ENCODE data around the gene BTBD10. TPM values are rescaled to one million over a fixed set of nuclear protein-coding genes. Genes with fewer than 3 reads are reported as not detected.
A peak's percentile ranks its signal among the peaks of the same experiment; 100 is the strongest.
"Not testable (repeated sequence)": the region's sequence is repeated elsewhere in the genome, so short reads cannot be mapped to it uniquely, and the experiment has no call there.

BTBD10 gene
- total and polyA plus RNA-seq, 5 donors from 2014 or later = 12.9 to 18.9 (median 13.5) TPM

DNA sequence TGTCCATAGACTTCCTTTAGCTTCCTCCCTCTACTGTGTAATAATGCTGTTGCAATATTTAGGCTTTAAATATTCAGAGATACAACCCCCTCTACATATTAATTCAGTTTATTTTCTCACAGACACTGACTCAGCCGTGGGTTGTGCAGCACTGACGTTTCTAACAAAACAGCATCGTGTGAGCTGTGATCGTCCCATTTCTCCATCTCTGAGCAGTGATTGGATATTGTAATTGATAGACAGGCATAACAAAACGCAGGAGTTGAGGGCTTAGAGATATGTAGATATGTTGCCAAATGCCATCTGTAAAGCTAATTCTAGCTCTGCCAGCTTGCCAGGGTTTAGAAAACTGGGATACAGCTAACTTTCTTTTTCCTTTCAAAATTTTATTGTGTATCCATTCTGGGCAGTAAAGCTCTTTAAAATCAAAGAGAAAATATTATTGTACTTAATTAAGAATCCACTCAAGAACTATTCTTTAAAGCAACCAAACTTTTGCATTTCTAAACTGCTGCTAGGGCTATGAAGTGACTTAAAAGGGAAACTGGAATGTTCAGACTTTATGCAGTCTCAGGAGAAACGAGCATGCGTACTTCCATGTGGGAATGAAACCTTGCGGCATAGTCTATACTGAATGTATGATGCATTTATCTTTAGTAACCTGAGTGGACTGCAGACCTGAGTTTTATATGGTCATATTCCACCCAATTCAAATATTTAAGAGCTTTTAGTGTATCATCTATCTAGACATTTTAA lies 22.7 kb downstream of the BTBD10 start:
- H3K27me3 ChIP-seq (ENCODE audit: control insufficient read depth, insufficient read depth, low read length) = no peaks in the 10 kb centered on the region
- Mint-ChIP-seq H3K4me3 (no peak overlapping the region), H3K4me1 (peaks cover 41 to 60% (median 49%) of the 10 kb centered on the region in 4 donors), H3K36me3 (peaks cover 8% of the 10 kb centered on the region), H3K27ac (peak overlapping the region in 1 of 3 donors; percentile 5), H3K9me3 (no peaks in the 10 kb centered on the region), H3K27me3 (no peaks in the 10 kb centered on the region)
- no peaks in the 10 kb centered on the region for H3K9me3 ChIP-seq (ENCODE audit: control insufficient read depth in 2 of 2, low read length in 2 of 2)
- DNase-seq (peak in 1 of 3 donors; percentile 17), ATAC-seq (ENCODE audit: low read depth in 2 of 2) (peak in 1 of 2 donors; percentile 50)
- no peak overlapping the region for H3K27ac ChIP-seq (ENCODE audit: insufficient read depth, low read length, poor library complexity, severe bottlenecking)
- H3K36me3 ChIP-seq (ENCODE audit: control insufficient read depth, insufficient read depth, low read length) = no peaks in the 10 kb centered on the region
- H3K4me3 ChIP-seq (ENCODE audit: low read depth, low read length) = no peak overlapping the region
- peaks cover 15% of the 10 kb centered on the region for H3K4me1 ChIP-seq (ENCODE audit: control insufficient read depth, insufficient read depth, low read length, poor library complexity, severe bottlenecking)

DNA sequence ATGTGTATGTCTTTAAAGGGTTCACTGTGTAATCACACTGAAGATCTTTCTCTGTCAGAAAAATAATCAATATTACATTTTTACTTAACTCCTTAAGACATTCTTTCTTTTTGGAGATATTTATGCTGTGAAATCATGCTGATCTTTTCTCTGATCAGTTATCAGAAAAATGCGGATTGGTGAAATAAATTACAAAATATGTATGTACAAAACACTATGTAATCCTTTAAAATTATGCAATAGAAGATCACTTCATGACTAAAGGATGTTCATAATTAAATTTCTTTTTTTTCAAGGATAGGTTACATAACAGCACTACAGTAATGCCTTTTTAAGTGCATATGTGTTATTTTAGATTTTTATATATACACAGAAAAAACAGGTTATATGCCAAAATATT lies 24.7 kb downstream of the BTBD10 start:
- Mint-ChIP-seq H3K4me1 (peaks cover 48 to 62% (median 56%) of the 10 kb centered on the region in 4 donors), H3K4me3 (no peak overlapping the region), H3K27me3 (no peaks in the 10 kb centered on the region), H3K9me3 (no peaks in the 10 kb centered on the region), H3K36me3 (peaks cover 13% of the 10 kb centered on the region), H3K27ac (no peak overlapping the region)
- H3K27me3 ChIP-seq (ENCODE audit: control insufficient read depth, insufficient read depth, low read length) = no peaks in the 10 kb centered on the region
- no peak overlapping the region for H3K27ac ChIP-seq (ENCODE audit: insufficient read depth, low read length, poor library complexity, severe bottlenecking)
- ATAC-seq (ENCODE audit: low read depth in 2 of 2) = no peak
- H3K36me3 ChIP-seq (ENCODE audit: control insufficient read depth, insufficient read depth, low read length) = no peaks in the 10 kb centered on the region
- H3K4me1 ChIP-seq (ENCODE audit: control insufficient read depth, insufficient read depth, low read length, poor library complexity, severe bottlenecking) = peaks cover 15% of the 10 kb centered on the region
- H3K9me3 ChIP-seq (ENCODE audit: control insufficient read depth in 2 of 2, low read length in 2 of 2) = no peaks in the 10 kb centered on the region
- no peak overlapping the region for H3K4me3 ChIP-seq (ENCODE audit: low read depth, low read length)
- no peak for DNase-seq

DNA sequence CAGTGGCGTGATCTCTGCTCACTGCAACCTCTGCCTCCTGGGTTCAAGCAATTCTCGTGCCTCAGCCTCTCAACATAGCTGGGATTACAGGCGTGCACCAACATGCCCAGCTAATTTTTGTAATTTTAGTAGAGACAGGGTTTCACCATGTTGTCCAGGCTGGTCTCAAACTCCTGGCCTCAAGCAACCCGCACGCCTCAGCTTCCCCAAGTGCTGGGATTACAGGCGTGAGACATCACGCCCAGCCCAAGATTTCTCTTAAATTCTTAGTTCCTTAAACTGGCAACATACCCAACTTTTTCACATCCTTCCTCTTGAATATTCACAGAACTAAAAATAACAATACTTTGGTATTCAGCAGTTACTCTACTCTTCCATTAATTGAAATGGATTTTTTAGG lies 26.2 kb downstream of the BTBD10 start:
- not testable (repeated sequence) for H3K27me3 ChIP-seq (ENCODE audit: control insufficient read depth, insufficient read depth, low read length); H3K4me3 ChIP-seq (ENCODE audit: low read depth, low read length); H3K27me3 Mint-ChIP-seq; H3K4me3 Mint-ChIP-seq; DNase-seq; ATAC-seq (ENCODE audit: low read depth in 2 of 2); H3K27ac Mint-ChIP-seq; H3K36me3 ChIP-seq (ENCODE audit: control insufficient read depth, insufficient read depth, low read length); H3K27ac ChIP-seq (ENCODE audit: insufficient read depth, low read length, poor library complexity, severe bottlenecking); H3K9me3 Mint-ChIP-seq; H3K9me3 ChIP-seq (ENCODE audit: control insufficient read depth in 2 of 2, low read length in 2 of 2)
- peaks cover 13% of the 10 kb centered on the region for H3K36me3 Mint-ChIP-seq
- H3K4me1 Mint-ChIP-seq = peaks cover 46 to 63% (median 56%) of the 10 kb centered on the region in 4 donors
- H3K4me1 ChIP-seq (ENCODE audit: control insufficient read depth, insufficient read depth, low read length, poor library complexity, severe bottlenecking) = peaks cover 15% of the 10 kb centered on the region

DNA sequence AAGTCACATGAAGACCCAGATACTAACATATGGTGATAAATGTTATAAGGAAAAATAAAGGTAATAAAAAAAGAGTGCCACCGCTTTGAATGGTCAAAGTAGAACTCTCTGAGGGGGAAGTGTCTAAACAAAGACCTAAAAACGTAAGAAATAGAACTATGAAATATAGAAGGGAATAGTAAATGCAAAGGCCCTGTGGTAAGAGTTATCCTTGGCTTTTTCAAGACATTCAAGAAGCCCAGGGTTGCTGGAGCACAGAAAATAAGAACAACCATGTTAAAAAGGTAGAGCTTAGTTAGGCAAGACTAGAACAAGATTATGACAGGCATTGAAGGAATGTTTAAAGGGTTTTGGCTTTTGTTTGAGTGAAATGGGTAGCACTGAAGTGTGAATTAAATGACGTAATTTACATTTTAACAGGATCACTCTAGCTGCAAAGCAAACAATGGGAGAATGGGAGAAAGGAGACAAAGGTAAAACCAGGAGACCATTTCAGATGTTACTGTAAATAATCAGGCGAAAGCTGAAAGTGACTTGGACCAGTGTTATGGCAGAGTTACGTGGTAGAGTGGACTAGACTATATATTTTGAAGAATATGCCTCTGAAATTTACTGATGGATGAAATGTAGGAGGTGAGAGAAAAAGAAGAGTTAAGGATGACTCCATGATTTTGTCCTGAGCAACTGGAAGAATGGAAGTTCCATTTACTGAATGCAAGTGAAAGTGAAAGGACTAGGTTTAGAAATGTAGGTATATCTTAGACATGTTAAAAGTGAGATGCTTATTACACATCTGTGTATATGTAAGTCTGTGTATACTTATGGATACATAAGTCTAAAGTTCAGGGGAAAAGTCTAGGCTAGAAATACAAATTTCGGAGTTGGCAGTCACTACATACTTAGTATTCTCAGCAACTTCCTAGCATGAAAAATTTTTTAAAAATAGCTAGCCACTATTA lies 28.5 kb downstream of the BTBD10 start:
- Histone ChIP-seq H3K4me3 (ENCODE audit: low read depth, low read length) (no peak overlapping the region), H3K27ac (ENCODE audit: insufficient read depth, low read length, poor library complexity, severe bottlenecking) (no peak overlapping the region), H3K27me3 (ENCODE audit: control insufficient read depth, insufficient read depth, low read length) (no peaks in the 10 kb centered on the region), H3K36me3 (ENCODE audit: control insufficient read depth, insufficient read depth, low read length) (peaks cover 3% of the 10 kb centered on the region), H3K4me1 (ENCODE audit: control insufficient read depth, insufficient read depth, low read length, poor library complexity, severe bottlenecking) (peaks cover 3% of the 10 kb centered on the region), H3K9me3 (ENCODE audit: control insufficient read depth in 2 of 2, low read length in 2 of 2) (no peaks in the 10 kb centered on the region)
- H3K4me3 Mint-ChIP-seq = no peak overlapping the region
- H3K27me3 Mint-ChIP-seq = no peaks in the 10 kb centered on the region
- peaks cover 0 to 5% (median under 1%) of the 10 kb centered on the region in 7 donors for H3K9me3 Mint-ChIP-seq
- no peak for DNase-seq
- no peak overlapping the region for H3K27ac Mint-ChIP-seq
- H3K36me3 Mint-ChIP-seq = peaks cover 18% of the 10 kb centered on the region
- peaks cover 38 to 60% (median 48%) of the 10 kb centered on the region in 4 donors for H3K4me1 Mint-ChIP-seq
- ATAC-seq (ENCODE audit: low read depth in 2 of 2) = no peak

DNA sequence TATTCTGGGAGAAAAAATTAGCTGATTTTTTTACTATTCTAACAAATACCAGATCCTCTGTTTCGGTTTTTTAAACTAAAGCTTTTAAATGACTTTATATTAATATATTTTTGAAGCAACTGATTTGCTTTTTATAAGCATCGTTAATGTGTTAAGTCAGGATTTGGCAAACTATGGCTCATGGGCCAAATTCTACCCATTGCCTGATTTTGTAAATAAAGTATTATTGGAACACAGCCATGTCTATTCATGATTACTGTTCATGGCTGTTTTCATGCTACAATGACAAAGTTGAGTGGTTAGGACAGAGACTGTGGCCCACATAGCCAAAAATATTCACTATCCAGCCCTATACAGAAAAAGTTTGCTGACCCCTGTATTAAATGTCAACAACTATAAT lies 29.6 kb downstream of the BTBD10 start:
- Histone ChIP-seq H3K4me1 (ENCODE audit: control insufficient read depth, insufficient read depth, low read length, poor library complexity, severe bottlenecking) (peaks cover under 1% of the 10 kb centered on the region), H3K4me3 (ENCODE audit: low read depth, low read length) (no peak overlapping the region), H3K36me3 (ENCODE audit: control insufficient read depth, insufficient read depth, low read length) (peaks cover 8% of the 10 kb centered on the region), H3K27me3 (ENCODE audit: control insufficient read depth, insufficient read depth, low read length) (no peaks in the 10 kb centered on the region), H3K27ac (ENCODE audit: insufficient read depth, low read length, poor library complexity, severe bottlenecking) (no peak overlapping the region), H3K9me3 (ENCODE audit: control insufficient read depth in 2 of 2, low read length in 2 of 2) (peaks cover 0 to 6% of the 10 kb centered on the region in 2 experiments)
- Mint-ChIP-seq H3K27me3 (no peaks in the 10 kb centered on the region), H3K4me1 (peaks cover 40 to 57% (median 46%) of the 10 kb centered on the region in 4 donors), H3K36me3 (peaks cover 24% of the 10 kb centered on the region), H3K9me3 (peaks cover 0 to 12% (median 4%) of the 10 kb centered on the region in 7 donors), H3K27ac (peak overlapping the region in 1 of 3 donors; percentile 12), H3K4me3 (no peak overlapping the region)
- ATAC-seq (ENCODE audit: low read depth in 2 of 2) (no peak), DNase-seq (no peak)

DNA sequence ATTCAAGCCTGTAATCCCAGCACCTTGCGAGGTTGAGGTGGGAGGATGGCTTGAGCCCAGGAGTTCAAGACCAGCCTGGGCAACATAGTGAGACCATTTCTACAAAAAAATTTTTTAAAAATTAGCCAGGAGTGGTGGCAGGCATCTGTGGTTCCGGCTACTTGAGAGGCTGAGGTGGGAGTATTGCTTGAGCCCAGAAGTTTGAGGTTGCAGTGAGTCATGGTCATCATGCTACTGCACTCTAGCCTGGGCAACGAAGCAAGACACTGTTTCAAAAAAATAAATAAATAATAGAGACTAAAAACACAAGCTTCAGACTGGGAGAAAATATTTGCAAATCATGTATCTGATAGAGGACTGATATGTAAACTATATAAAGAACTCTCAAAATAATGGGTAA lies 33.2 kb downstream of the BTBD10 start:
- no peaks in the 10 kb centered on the region for H3K4me1 ChIP-seq (ENCODE audit: control insufficient read depth, insufficient read depth, low read length, poor library complexity, severe bottlenecking)
- no peak for ATAC-seq (ENCODE audit: low read depth in 2 of 2)
- Mint-ChIP-seq H3K4me3 (no peak overlapping the region), H3K36me3 (peaks cover 29% of the 10 kb centered on the region), H3K27me3 (no peaks in the 10 kb centered on the region), H3K9me3 (peaks cover 2 to 19% (median 5%) of the 10 kb centered on the region in 7 donors), H3K27ac (no peak overlapping the region), H3K4me1 (peaks cover 27 to 53% (median 43%) of the 10 kb centered on the region in 4 donors)
- peaks cover 8% of the 10 kb centered on the region for H3K36me3 ChIP-seq (ENCODE audit: control insufficient read depth, insufficient read depth, low read length)
- H3K9me3 ChIP-seq (ENCODE audit: control insufficient read depth in 2 of 2, low read length in 2 of 2) = peaks cover 9 to 21% of the 10 kb centered on the region in 2 experiments
- H3K4me3 ChIP-seq (ENCODE audit: low read depth, low read length) = no peak overlapping the region
- DNase-seq = no peak
- no peak overlapping the region for H3K27ac ChIP-seq (ENCODE audit: insufficient read depth, low read length, poor library complexity, severe bottlenecking)
- H3K27me3 ChIP-seq (ENCODE audit: control insufficient read depth, insufficient read depth, low read length) = no peaks in the 10 kb centered on the region

DNA sequence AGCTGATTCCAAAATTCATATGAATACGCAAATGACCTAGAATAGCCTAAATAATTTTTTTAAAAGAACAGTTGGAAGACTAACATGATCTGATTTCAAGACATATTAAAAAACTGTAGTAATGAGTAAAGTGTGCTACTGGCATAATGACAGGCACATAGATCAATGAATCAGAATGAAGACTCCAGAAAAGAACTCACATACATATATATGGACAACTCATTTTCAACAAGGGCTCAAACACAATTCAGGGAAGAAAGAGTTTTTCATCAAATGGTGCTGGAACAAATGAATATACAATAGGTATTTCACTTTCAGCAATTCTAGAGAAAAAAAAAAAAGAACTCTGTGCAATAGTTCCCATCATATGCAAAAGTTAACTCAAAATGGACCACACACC lies 33.7 kb downstream of the BTBD10 start:
- Histone ChIP-seq H3K36me3 (ENCODE audit: control insufficient read depth, insufficient read depth, low read length) (peaks cover 8% of the 10 kb centered on the region), H3K4me3 (ENCODE audit: low read depth, low read length) (no peak overlapping the region), H3K27me3 (ENCODE audit: control insufficient read depth, insufficient read depth, low read length) (no peaks in the 10 kb centered on the region), H3K4me1 (ENCODE audit: control insufficient read depth, insufficient read depth, low read length, poor library complexity, severe bottlenecking) (no peaks in the 10 kb centered on the region), H3K9me3 (ENCODE audit: control insufficient read depth in 2 of 2, low read length in 2 of 2) (peaks cover 9 to 21% of the 10 kb centered on the region in 2 experiments), H3K27ac (ENCODE audit: insufficient read depth, low read length, poor library complexity, severe bottlenecking) (no peak overlapping the region)
- Mint-ChIP-seq H3K27ac (no peak overlapping the region), H3K4me3 (no peak overlapping the region), H3K9me3 (peaks cover 2 to 19% (median 5%) of the 10 kb centered on the region in 7 donors), H3K27me3 (no peaks in the 10 kb centered on the region), H3K36me3 (peaks cover 27% of the 10 kb centered on the region), H3K4me1 (peaks cover 21 to 53% (median 43%) of the 10 kb centered on the region in 4 donors)
- ATAC-seq (ENCODE audit: low read depth in 2 of 2) (no peak), DNase-seq (no peak)

All from CD4-positive, CD25-positive, alpha-beta regulatory T cell (primary cell).